NOMO-1 treated with dmso at 0.1 percent for 144 hours (cell line): ENCODE data around the gene TSPO2.

Source experiments
- DNase-seq: peaks from one replicate; lab custom pipeline; 2025; ENCODE audit not compliant: unreplicated experiment; lab: John Stamatoyannopoulos, UW

The TSPO2 gene

GRCh38 chr6:41074692-41075436 is 32.6 kb downstream of the TSPO2 start:
- DNase-seq: no peak

- no peak for DNase-seq
These were observed 33.7 kb downstream of the TSPO2 start for GRCh38 chr6:41075651-41076626.

- DNase-seq: no peak
These were observed 35.3 kb downstream of the TSPO2 start for GRCh38 chr6:41077536-41077935.

- DNase-seq: no peak
These were observed 35.8 kb downstream of the TSPO2 start for GRCh38 chr6:41078101-41078500.

- no peak for DNase-seq
These were observed 36.8 kb downstream of the TSPO2 start for GRCh38 chr6:41079080-41079479.

GRCh38 chr6:41080621-41081020 is 38.4 kb downstream of the TSPO2 start:
- no peak for DNase-seq

GRCh38 chr6:41083072-41083471 is 40.8 kb downstream of the TSPO2 start:
- DNase-seq: no peak

GRCh38 chr6:41085182-41085581 is 42.9 kb downstream of the TSPO2 start:
- DNase-seq: no peak

- no peak for DNase-seq
These were observed 46.2 kb downstream of the TSPO2 start for GRCh38 chr6:41088451-41088850.

GRCh38 chr6:41090841-41091761 is 48.8 kb downstream of the TSPO2 start:
- no peak for DNase-seq

GRCh38 chr6:41092421-41093140 is 50.3 kb downstream of the TSPO2 start:
- DNase-seq: no peak

- DNase-seq: no peak
These were observed 51.5 kb downstream of the TSPO2 start for GRCh38 chr6:41093729-41094128.
